Body of pancreas (tissue), 4 donors: ENCODE measurements around the gene PHC2. TPM values are rescaled to one million over a fixed set of nuclear protein-coding genes. Genes with fewer than 3 reads are reported as not detected.
A peak's percentile ranks its signal among the peaks of the same experiment; 100 is the strongest.

Experiments used
- ATAC-seq: fragments of 150-250 bp; one replicate; pipeline ENCODE4 v1.9.1; 2016
- DNase-seq, 4 donors: peaks; one replicate each; pipeline ENCODE4 v3.0.0-alpha.2; 2019
- H3K27ac ChIP-seq, 4 donors: fragments of 200-600 bp; sonication (generic); 1 replicate in 3 of 4; 2 replicates in 1 of 4; pipeline versions ENCODE4 v1.5.1 to v1.6.1; 2016 to 2019; ENCODE audit warnings: mild to moderate bottlenecking in 1 of 4, mixed read lengths in 1 of 4, moderate library complexity in 1 of 4
- H3K27me3 ChIP-seq, 2 donors: fragments of 200-600 bp; sonication (generic); one replicate each; pipeline ENCODE4 v1.6.0; 2016; ENCODE audit warnings: mild to moderate bottlenecking in 1 of 2
- H3K36me3 ChIP-seq, 2 donors: fragments of 200-600 bp; sonication (generic); replicated peaks in 1 of 2; 2 replicates each; pipeline ENCODE4 v1.5.1; 2016; ENCODE audit warnings: low read depth in 2 of 2; ENCODE audit not compliant: insufficient read depth in 1 of 2
- H3K4me1 ChIP-seq: fragments of 200-600 bp; sonication (generic); one replicate; pipeline ENCODE4 v1.6.0; 2016
- H3K4me3 ChIP-seq, 2 donors: fragments of 200-600 bp; sonication (generic); 1 replicate in 1 of 2; 2 replicates in 1 of 2; pipeline ENCODE4 v1.5.1; 2016 to 2019
- H3K9me3 ChIP-seq, 3 donors: fragments of 200-600 bp; sonication (generic); 1 replicate in 2 of 3; 2 replicates in 1 of 3; pipeline ENCODE4 v1.5.1; 2016
- POLR2A ChIP-seq, 3 donors: fragments of 450-650 bp; IDR thresholded peaks; one replicate each; pipeline ENCODE4 v1.6.1; 2016; ENCODE audit warnings: antibody characterized with exemption in 3 of 3, mild to moderate bottlenecking in 2 of 3
- WGBS, 2 donors: methylation state at CpG; one replicate each; pipeline ENCODE4 v1.1.5; 2017; 5-methylcytosine and 5-hydroxymethylcytosine counted together
- intact Hi-C: fragments of 100-400 bp; cut with DNase I; formaldehyde crosslinking; loops from one replicate; pipeline ENCODE4 v1.15.1; 2023
- total RNA-seq, 2 donors: library from RNA; depleted of rRNA; stranded (reverse); fragments of >200 nt; gene quantifications; one replicate each; pipeline ENCODE4 v1.1.0, GENCODE V29; 2016
- TF ChIP-seq, protein P1 (sequence below), 7 experiments: fragments of 450-650 bp in 4 of 7; fragments of 200-600 bp in 3 of 7; sonication (generic) in 3 of 7; IDR thresholded peaks; one replicate each; pipeline ENCODE4 v1.5.1; 2016 to 2019; ENCODE audit warnings: antibody characterized with exemption in 7 of 7

PHC2 gene
- total RNA-seq, 2 donors from 2014 or later, result 41.8 to 44.5 TPM

DNA sequence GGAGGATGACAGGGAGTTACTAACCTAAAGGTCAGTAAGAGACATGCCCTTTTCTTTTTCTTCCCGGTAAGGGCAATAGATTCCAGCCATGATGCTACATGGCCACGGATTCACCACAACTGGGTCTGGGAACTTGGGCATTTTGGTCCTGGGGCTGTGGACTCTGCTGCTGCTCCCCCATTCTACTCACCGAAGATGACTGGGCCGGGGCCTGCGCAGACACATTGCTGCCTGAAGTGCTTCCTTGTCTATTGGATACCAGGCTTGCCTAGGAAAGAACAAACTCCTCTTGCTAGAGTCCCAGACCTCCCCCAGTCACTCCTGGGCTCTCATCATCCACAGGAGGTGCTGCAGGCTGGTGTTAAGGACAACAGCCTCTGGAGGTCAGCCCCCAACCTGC is 60.1 kb downstream of the PHC2 start:
- WGBS, 2 donors, result 84 to 94% methylated on average over 4 to 5 of the region's 5 CpGs
- intact Hi-C loops, result no loop called here
- Histone ChIP-seq H3K4me3 (no peak overlapping the region), H3K9me3 (no peaks in the 10 kb centered on the region), H3K27me3 (no peaks in the 10 kb centered on the region), H3K4me1 (peaks cover 4% of the 10 kb centered on the region), H3K36me3 (peaks cover 0 to 2% of the 10 kb centered on the region in 2 donors), H3K27ac (no peak overlapping the region)
- TF ChIP-seq, protein P1, sequence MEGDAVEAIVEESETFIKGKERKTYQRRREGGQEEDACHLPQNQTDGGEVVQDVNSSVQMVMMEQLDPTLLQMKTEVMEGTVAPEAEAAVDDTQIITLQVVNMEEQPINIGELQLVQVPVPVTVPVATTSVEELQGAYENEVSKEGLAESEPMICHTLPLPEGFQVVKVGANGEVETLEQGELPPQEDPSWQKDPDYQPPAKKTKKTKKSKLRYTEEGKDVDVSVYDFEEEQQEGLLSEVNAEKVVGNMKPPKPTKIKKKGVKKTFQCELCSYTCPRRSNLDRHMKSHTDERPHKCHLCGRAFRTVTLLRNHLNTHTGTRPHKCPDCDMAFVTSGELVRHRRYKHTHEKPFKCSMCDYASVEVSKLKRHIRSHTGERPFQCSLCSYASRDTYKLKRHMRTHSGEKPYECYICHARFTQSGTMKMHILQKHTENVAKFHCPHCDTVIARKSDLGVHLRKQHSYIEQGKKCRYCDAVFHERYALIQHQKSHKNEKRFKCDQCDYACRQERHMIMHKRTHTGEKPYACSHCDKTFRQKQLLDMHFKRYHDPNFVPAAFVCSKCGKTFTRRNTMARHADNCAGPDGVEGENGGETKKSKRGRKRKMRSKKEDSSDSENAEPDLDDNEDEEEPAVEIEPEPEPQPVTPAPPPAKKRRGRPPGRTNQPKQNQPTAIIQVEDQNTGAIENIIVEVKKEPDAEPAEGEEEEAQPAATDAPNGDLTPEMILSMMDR (IDR thresholded peaks at IDR 0.05), result no peak
- TF ChIP-seq POLR2A (IDR thresholded peaks at IDR 0.05), result no peak
- DNase-seq, result no peak
- no peak for ATAC-seq

DNA sequence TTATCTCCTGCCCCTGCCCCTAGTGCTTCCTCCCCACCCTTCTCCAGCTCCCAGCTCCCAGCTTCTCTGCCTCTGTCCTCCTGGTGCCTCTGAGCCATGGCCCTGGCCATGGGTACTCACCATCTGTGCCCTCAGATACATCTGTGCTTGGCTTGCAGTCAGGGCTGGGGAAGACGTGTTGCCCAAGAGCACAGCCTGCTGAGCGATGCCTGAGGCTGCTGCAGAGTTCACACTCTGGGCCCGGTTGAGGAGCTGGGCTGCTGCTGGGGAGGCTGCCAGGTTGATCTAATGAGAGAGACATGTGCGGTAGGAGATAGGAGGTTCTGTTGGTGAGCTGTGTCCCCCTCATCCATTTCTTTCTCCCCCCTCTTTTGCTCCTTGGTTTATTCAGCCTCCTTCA is 60.6 kb downstream of the PHC2 start:
- Histone ChIP-seq H3K36me3 (peaks cover 0 to 2% of the 10 kb centered on the region in 2 donors), H3K4me1 (peaks cover 4% of the 10 kb centered on the region), H3K9me3 (no peaks in the 10 kb centered on the region), H3K27ac (no peak overlapping the region), H3K27me3 (no peaks in the 10 kb centered on the region), H3K4me3 (no peak overlapping the region)
- DNase-seq (peak in 2 of 4 donors; percentile 41 to 59), ATAC-seq (no peak)
- intact Hi-C loops, result no loop called here
- 52 to 63% methylated on average over 4 of the region's 4 CpGs for WGBS, 2 donors
- TF ChIP-seq POLR2A (IDR thresholded peaks at IDR 0.05), result no peak
- TF ChIP-seq, protein P1 (IDR thresholded peaks at IDR 0.05), result no peak

DNA sequence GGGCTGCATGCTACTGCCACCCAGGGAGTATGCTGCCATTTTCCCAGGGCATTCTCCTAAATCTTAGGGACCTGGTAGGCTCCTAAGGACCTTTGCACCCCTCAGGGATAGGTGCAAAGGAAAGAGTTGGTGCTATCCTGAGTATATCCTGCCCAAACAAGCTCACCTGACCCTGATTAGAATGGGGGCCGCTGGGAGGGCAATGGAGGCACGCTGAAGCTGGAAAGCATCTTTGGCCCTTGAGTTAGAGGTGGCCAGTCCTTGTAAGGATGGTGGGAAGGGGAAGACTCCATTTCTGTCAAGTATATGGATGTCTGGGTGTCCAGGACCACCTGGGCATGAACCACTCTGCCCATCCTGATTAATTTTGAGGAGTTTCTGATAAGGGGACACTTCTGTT is 61.1 kb downstream of the PHC2 start:
- H3K4me1 ChIP-seq, result peaks cover 5% of the 10 kb centered on the region
- 68 to 79% methylated on average over 2 of the region's 2 CpGs for WGBS, 2 donors
- TF ChIP-seq POLR2A (IDR thresholded peaks at IDR 0.05), result no peak
- TF ChIP-seq, protein P1 (IDR thresholded peaks at IDR 0.05), result no peak
- no peaks in the 10 kb centered on the region for H3K27me3 ChIP-seq
- H3K4me3 ChIP-seq, result no peak overlapping the region
- no peaks in the 10 kb centered on the region for H3K9me3 ChIP-seq
- H3K27ac ChIP-seq, result no peak overlapping the region
- ATAC-seq, result no peak
- DNase-seq, result no peak
- intact Hi-C loops, result loop anchor here (5.0 kb wide), 1 partner anchor 72 kb away; no protein-coding TSS in a partner anchor
- peaks cover 0 to 2% of the 10 kb centered on the region in 2 donors for H3K36me3 ChIP-seq

DNA sequence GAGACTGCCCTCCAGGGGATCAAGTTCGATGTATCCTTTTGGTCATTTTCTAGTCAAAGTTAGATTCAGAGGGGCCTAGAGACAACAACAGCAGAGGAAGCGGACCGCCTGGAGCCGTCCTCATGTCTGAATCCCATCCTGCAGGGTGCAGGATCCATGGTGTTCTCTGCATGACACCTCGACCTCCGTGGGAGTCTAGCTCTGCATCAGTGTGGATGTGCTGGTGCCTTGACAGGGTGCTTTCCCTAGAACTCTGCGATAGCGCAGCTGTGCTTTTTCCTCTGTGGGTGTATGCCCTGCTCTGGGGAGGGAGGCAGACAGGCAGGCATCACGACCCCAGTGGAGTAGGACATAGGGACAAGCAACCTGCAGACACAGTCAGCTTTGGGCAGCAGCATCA is 61.8 kb downstream of the PHC2 start:
- Histone ChIP-seq H3K9me3 (no peaks in the 10 kb centered on the region), H3K4me3 (no peak overlapping the region), H3K27me3 (no peaks in the 10 kb centered on the region), H3K4me1 (peaks cover 12% of the 10 kb centered on the region), H3K27ac (no peak overlapping the region), H3K36me3 (peaks cover 0 to 2% of the 10 kb centered on the region in 2 donors)
- TF ChIP-seq POLR2A (IDR thresholded peaks at IDR 0.05), result no peak
- TF ChIP-seq, protein P1 (IDR thresholded peaks at IDR 0.05), result no peak
- DNase-seq, result no peak
- intact Hi-C loops, result loop anchor here (5.0 kb wide), 1 partner anchor 72 kb away; no protein-coding TSS in a partner anchor
- WGBS, 2 donors, result 77% methylated on average over 9 of the region's 9 CpGs; no CpG with 5 or more reads in 1 of the 2 donors
- ATAC-seq, result no peak

DNA sequence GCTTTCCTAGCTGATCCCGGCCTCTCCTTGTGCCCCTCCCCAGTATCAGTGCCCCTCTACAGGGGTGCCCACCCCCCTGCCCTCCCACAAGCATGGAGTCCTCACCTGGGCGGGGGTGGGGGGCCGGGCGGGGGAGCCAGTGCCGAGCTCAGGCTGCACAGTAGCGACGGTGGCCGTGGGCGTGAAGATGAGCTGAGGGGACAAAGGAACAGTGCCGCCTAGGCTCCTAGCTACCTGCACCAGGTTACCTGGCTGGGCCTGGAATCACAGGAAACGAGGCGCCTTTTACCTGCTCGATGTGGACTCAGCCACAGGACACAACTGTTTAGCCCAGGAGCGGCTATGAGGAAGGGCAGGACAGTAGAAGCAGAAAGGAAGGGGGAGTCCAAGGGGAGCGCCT is 62.5 kb downstream of the PHC2 start:
- Histone ChIP-seq H3K4me1 (peaks cover 18% of the 10 kb centered on the region), H3K36me3 (peaks cover 0 to 2% of the 10 kb centered on the region in 2 donors)
- ATAC-seq, result no peak

More for the DNA sequence above, 62.5 kb downstream of the PHC2 start:
- no peaks in the 10 kb centered on the region for H3K27me3 ChIP-seq
- intact Hi-C loops, result loop anchor here (5.0 kb wide), 1 partner anchor 71 kb away; no protein-coding TSS in a partner anchor
- H3K4me3 ChIP-seq, result no peak overlapping the region
- TF ChIP-seq, protein P1 (IDR thresholded peaks at IDR 0.05), result no peak
- no peak for TF ChIP-seq POLR2A (IDR thresholded peaks at IDR 0.05)
- H3K27ac ChIP-seq, result no peak overlapping the region
- WGBS, 2 donors, result 81 to 94% methylated on average over 13 to 15 of the region's 15 CpGs
- no peak for DNase-seq
- no peaks in the 10 kb centered on the region for H3K9me3 ChIP-seq
